ENCODE data around the gene HSF2BP. TPM values are rescaled to one million over a fixed set of nuclear protein-coding genes. Genes with fewer than 3 reads are reported as not detected.
A peak's percentile ranks its signal among the peaks of the same experiment; 100 is the strongest.
"Not testable (repeated sequence)": the region's sequence is repeated elsewhere in the genome, so short reads cannot be mapped to it uniquely, and the experiment has no call there.

The HSF2BP gene
- total RNA-seq = 1.0 TPM

DNA sequence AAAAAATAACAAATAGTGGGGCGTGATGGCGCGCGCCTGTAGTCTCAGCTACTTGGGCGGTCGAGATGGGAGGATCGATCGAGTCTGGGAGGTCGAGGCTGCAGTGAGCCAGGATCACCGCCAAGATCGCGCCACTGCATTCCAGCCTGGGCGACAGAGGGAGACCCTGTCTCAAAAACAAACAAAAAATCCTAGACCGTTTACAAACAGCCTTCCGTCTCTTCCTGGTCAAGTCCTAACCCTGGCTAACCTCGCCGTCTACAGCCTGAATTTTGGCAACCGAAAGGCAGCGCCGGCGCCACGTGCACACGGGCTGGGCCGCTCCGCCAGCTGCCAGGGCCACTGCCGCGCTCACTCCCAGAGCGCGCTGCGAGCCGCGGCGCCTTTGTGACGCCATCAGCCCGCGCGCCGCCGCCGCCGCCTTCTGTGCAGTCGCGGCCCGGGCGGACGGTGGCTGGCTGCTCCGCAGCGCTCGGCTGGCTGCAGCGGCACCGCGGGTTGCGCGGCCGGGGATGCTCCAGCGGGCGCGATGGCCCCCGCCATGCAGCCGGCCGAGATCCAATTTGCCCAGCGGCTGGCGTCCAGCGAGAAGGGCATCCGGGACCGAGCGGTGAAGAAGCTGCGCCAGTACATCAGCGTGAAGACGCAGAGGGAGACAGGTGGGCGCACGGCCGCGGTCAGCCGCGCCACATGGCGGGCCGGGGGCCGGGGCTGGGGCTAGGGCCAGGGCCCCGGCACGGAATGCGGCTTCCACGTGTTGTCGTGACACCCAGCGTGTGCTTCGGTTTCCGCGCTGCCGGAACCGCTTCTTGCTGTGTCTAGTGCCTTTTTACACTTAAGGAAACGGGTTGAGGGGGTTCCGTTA, at the start of gene HSF2BP, which contains the start of gene RRP1B:
Gene HSF2BP (minus strand): TSS at position 353 of the 865 bp plus-strand sequence. CDS start 1,392 bp downstream, outside the sequence.
Gene RRP1B (plus strand): TSS at position 425 of the 865 bp plus-strand sequence. CDS start 105 bp downstream, at position 530.
- peak; percentile 93 for DNase-seq

- DNase-seq = no peak
Measured at GRCh38 chr21:43708745-43709381, 49.6 kb upstream of the HSF2BP start.

GRCh38 chr21:43707462-43707861, 48.2 kb upstream of the HSF2BP start:
- no peak for DNase-seq

GRCh38 chr21:43703035-43703880, 44.0 kb upstream of the HSF2BP start:
- DNase-seq = peak; percentile 55

GRCh38 chr21:43702785-43703034, 43.4 kb upstream of the HSF2BP start:
- no peak for DNase-seq

GRCh38 chr21:43701936-43702784, 42.9 kb upstream of the HSF2BP start:
- DNase-seq = no peak

- no peak for DNase-seq
Measured at GRCh38 chr21:43699933-43700599, 40.8 kb upstream of the HSF2BP start.

GRCh38 chr21:43699492-43699777, 40.1 kb upstream of the HSF2BP start:
- DNase-seq = not testable (repeated sequence)

GRCh38 chr21:43697758-43698643, 38.7 kb upstream of the HSF2BP start:
- DNase-seq = no peak

DNA sequence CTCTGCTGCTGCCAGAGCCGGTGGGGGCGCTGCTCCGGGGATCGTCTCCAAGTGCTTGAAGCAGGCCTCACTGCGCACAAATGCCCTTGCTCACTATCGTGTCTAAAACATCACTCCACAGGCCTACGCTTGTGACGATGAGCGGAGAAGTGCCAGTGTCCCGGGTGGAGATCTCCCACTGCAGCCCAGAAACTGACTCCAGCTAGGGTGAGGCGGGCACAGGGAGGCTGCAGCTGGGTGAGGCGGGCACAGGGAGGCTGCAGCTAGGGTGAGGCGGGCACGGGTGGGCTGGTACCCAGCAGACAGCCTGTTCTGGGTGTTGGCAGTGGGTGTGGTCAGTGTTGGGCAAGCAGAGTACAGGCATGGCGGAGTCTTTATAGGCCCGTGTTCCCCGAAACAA, 36.9 kb upstream of the HSF2BP start:
- no peak for DNase-seq

DNA sequence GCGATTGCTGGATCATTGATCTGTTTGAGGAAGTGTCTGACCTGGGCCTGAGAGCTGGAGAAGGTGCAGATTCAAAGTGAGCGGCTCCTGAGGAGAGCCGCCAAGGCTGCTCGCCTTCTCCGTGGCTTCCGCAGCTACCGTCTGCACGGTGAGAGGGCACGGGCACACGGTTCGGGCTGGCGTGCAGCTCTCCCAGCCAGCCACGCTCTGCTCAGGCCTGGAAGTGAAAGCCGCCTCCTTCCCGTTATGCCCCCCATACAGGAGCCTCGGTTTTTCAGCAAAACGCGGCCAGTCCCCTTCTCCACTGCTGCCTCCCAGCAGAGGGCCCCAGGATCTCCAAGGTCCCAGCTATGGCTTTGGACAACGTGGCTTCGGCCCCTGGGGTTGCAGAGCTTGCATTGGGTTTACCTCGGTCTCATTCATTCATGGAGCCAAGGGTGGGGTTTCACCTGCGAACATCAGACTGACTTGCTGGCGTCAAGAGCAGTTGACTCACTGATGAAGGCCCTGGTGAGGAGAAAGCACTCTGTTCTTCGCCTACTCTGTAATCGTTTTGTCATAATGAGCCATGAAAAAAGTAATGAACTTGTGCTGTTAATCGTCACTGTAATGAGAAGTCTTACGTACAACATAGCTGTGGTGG, 35.3 kb upstream of the HSF2BP start:
- DNase-seq = no peak

DNA sequence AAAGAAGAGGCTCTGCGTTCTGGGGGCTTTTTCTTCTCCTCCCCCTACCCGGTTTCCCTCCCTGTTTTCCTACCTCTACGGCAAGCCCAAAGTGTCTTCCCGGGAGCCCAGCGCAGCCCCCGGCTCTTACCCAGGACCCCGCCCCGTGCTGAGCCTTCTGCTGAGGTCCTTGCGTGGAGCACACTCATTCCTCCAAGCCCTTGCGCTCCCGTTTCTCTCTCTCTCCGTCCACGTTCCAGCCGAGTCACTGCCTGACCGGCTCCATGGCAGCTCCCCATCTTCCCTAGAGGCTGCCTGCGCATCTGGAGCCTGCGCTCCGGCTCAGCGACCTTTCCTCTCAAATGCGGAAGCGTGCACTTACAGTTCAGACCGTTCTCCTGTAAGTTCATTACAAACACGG, 34.7 kb upstream of the HSF2BP start:
- no peak for DNase-seq

DNA sequence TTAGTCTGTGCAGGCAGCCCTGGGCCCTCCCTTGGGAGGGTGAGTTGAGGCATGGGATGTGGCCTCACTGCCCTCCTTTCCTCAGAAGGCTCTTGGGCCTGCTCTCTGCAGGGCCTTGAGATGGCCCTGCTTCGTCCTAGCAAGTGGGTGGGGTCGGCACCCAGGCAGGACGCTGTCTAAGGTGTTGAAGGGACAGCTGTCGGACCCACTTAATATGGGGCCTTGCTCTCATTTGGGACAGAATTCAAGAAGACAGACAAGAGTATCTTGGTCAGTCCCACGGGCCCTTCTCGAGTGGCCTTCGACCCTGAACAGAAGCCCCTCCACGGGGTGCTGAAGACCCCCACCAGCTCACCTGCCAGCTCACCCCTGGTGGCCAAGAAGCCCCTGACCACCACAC, 33.7 kb upstream of the HSF2BP start:
- DNase-seq = no peak

GRCh38 chr21:43691801-43692200, 32.5 kb upstream of the HSF2BP start:
- no peak for DNase-seq

- no peak for DNase-seq
Measured at GRCh38 chr21:43691086-43691795, 32.0 kb upstream of the HSF2BP start.

- DNase-seq = no peak
Measured at GRCh38 chr21:43690346-43690745, 31.1 kb upstream of the HSF2BP start.

DNA sequence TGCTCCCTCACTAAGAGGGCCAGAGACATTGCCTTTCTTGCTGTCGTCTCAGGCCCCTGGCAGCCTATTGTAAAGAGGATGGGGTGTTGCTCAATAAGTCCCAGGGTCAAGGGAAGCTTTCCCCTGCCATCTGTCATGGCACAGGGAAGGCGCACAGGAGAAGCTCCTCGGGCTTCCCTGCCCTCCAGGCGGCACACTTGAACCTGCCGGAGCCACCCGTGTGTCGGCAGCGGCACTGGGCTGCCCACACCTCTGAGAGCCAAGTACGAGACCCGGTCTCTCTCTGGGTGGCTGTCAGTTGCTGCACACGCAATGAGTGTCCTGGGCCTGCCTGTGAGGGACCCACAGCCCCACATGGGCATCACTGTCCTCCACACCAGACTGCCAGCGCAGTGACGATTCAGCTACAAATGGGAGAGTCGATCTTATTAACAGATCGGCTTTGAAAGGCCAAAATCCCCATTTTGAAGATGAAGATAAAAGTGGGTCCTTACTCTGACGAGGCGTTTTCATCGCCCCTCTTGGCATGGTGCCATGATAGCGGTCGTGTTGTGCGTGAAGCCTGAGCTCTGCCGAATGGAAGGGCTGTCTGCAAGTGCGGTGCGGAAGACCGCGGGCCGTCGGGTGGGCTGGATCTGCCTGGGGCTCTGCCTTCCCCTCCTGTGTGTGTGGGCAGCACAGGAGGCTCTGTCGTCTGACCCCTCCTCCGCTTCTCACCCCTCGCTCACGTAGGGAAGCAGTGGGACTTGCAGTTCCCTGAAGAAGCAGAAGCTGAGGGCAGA, 30.5 kb upstream of the HSF2BP start:
- no peak for DNase-seq

DNA sequence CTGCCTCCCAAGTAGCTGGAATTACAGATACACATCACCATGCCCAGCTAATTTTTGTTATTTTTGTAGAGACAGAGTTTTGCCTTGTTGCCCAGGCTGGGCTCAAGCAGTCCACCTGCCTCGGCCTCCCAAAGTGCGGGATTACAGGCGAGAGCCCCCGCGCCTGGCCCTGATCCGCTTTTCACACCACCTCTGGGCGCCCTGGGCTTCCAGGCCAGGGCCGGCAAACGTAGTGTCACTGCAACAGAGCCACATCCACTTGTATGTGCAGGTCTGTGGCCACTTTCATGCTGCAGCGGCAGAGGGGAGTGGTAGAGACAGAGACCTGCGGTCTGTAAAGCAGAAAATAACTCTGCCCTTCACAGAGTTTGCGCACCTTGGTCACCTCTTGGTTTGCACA, 29.6 kb upstream of the HSF2BP start:
- no peak for DNase-seq

Measured in tongue (tissue), 2 donors.